Fibroblast of peridontal ligament (primary cell): ENCODE measurements around the gene KRT15.

Experiments used
- DNase-seq: peaks from one replicate; pipeline ENCODE4 v3.0.0-alpha.2; 2010; ENCODE audit errors: extremely low read depth

The KRT15 gene

GRCh38 chr17:41527063-41528023, 8.7 kb upstream of the KRT15 start:
- no peak for DNase-seq

- DNase-seq: no peak
Measured at GRCh38 chr17:41524261-41524660, 5.6 kb upstream of the KRT15 start.

- no peak for DNase-seq
Measured at GRCh38 chr17:41523787-41524186, 5.1 kb upstream of the KRT15 start.

GRCh38 chr17:41523225-41523593, 4.5 kb upstream of the KRT15 start:
- DNase-seq: no peak

- no peak for DNase-seq
Measured at GRCh38 chr17:41522301-41523224, 3.9 kb upstream of the KRT15 start.

- DNase-seq: peak; percentile 53
Measured at GRCh38 chr17:41521574-41522261, 3.0 kb upstream of the KRT15 start.

- DNase-seq: no peak
Measured at GRCh38 chr17:41520821-41521521, 2.3 kb upstream of the KRT15 start.

- no peak for DNase-seq
Measured at GRCh38 chr17:41519501-41520224, 973 bp upstream of the KRT15 start.

GRCh38 chr17:41518031-41518430, 659 bp downstream of the KRT15 start:
- DNase-seq: no peak

- no peak for DNase-seq
Measured at GRCh38 chr17:41516830-41517283, 1.8 kb downstream of the KRT15 start.

- no peak for DNase-seq
Measured at GRCh38 chr17:41516147-41516829, 2.4 kb downstream of the KRT15 start.

GRCh38 chr17:41513168-41513547, 5.5 kb downstream of the KRT15 start:
- no peak for DNase-seq

GRCh38 chr17:41512546-41513167, 6.0 kb downstream of the KRT15 start:
- DNase-seq: no peak

- DNase-seq: no peak
Measured at GRCh38 chr17:41511716-41512115, 7.0 kb downstream of the KRT15 start.

- no peak for DNase-seq
Measured at GRCh38 chr17:41511116-41511515, 7.6 kb downstream of the KRT15 start.

- DNase-seq: no peak
Measured at GRCh38 chr17:41510251-41511065, 8.2 kb downstream of the KRT15 start.

GRCh38 chr17:41507315-41507880, 11.3 kb downstream of the KRT15 start:
- no peak for DNase-seq
